HG03097 (cell line): Measurements from ENCODE around the gene ELF3.
"Not testable (repeated sequence)": the region's sequence is repeated elsewhere in the genome, so short reads cannot be mapped to it uniquely, and the experiment has no call there.

Experiments used
- ATAC-seq: cut with Tn5 transposase; IDR thresholded peaks from one replicate; pipeline ENCODE4 v1.9.1; 2021; ENCODE audit not compliant: unreplicated experiment, low FRiP score

The ELF3 gene

GRCh38 chr1:202034149-202034682 lies 23.8 kb downstream of the ELF3 start:
- ATAC-seq = no peak

DNA sequence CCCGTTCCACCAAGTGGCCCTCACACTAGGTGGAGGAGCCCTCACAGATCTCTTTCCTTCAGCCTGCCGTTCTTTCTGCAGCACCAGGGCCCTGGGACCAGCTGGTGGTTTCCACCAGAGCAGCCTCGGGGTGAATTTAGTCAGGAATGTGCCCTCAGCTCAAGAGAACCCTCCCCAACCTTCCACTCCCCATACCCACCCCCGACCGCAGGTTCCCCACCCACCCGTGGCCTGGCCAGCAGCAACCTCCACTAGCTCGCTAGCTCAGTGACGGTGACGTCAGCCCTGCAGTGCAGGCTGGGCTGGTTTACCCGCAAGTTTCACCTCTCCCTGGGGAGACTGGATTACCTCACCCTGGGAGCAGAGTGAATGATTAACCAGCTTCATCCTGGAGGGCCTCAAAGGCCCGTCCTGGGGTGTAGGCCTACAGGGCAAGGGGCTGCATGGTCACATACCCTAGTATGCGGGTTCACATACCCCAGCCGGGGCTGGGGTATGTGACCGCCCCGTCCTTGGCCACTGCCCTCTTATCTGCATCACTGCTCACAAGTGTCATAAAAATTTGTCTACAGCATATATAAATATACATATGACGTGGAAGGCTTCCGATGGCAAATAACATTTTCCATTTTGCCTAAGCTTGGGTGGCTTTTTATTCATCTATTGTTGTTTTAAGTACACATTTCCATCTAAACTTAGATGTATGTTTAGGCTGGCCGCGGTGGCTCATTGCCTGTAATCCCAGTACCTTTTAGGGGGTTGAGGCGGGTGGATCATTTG lies 24.5 kb downstream of the ELF3 start:
- ATAC-seq = no peak

DNA sequence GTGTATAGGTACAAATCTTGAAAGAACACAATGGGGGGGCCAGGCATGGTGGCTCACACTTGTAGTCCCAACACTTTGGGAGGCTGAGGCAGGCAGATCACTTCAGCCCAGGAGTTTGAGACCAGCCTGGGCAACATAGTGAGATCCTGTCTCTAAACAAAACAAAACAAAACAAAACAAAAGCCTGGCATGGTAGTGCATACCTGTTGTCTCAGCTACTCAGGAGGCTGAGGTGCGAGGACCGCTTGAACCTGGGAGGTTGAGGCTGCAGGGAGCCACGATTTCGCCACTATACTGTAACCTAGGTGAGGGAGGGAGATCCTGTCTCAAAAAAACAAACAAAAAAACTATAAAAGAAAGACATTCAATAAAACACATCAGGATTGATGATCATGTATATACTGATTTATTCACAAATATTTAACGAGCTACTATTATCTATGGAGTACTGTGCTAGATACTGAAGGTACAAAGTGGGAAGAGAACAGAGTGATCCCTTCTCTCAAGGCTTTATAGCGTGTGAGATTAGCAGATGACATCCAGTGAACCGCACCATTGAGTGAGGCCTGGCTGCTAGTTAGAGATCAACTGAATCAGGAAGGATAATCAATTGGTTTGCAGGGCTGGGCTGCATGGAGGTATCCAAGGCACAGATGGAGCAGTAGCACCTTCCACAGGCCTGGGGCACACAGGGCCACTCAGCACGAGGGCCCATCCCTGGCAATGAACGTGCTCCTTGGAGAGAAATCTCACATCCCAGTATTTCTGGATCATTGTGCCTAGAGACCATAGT lies 26.4 kb downstream of the ELF3 start:
- ATAC-seq = no peak

GRCh38 chr1:202037706-202038296 lies 27.4 kb downstream of the ELF3 start:
- ATAC-seq = no peak

DNA sequence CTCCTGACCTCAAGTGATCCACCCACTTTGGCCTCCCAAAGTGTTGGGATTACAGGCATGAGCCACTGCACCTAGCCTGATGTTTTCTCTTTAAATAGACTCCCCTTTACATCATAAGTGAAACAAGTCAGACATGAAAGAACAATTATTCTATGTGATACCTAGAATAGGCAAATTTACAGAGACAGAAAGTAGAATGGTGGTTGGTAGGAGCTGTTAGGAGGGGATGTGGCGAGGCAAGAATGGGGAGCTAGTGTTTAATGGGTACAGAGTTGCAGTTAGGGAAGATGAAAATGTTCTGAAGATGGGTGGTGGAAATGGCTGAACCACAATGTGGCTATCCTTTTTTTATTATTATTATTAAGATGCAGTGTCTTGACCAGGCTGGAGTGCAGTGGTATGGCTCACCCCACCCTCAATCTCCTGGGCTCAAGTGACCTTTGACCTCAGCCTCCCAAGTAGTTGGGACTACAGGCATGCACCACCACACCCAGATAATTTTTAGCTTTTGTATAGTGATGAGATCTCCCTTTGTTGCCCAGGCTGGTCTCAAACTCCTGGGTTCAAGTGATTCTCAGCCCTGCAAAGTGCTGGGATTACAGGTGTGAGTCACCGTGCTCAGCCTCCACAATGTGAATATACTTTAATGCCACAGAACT lies 28.4 kb downstream of the ELF3 start:
- no peak for ATAC-seq

DNA sequence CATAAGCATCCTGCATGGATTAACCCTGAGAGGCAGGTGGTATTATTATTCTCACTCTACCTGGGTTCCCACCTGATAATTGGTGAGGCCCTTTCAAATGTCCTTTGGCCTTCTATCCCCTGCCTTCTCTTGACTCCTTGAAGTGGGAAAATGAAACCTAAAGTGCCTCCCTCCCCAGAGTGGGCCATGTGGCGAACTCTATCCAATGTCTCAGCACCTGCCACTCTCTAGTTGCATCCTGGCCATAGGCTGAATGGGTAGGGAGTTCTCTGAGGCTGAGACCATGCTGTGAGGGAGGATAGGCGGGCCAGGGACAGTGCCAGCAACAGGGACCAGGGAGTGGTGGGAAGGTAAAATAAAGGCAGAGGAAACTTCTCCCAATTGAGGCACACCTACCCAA lies 35.3 kb downstream of the ELF3 start:
- no peak for ATAC-seq

- no peak for ATAC-seq
These were observed 35.8 kb downstream of the ELF3 start for GRCh38 chr1:202046227-202046626.

DNA sequence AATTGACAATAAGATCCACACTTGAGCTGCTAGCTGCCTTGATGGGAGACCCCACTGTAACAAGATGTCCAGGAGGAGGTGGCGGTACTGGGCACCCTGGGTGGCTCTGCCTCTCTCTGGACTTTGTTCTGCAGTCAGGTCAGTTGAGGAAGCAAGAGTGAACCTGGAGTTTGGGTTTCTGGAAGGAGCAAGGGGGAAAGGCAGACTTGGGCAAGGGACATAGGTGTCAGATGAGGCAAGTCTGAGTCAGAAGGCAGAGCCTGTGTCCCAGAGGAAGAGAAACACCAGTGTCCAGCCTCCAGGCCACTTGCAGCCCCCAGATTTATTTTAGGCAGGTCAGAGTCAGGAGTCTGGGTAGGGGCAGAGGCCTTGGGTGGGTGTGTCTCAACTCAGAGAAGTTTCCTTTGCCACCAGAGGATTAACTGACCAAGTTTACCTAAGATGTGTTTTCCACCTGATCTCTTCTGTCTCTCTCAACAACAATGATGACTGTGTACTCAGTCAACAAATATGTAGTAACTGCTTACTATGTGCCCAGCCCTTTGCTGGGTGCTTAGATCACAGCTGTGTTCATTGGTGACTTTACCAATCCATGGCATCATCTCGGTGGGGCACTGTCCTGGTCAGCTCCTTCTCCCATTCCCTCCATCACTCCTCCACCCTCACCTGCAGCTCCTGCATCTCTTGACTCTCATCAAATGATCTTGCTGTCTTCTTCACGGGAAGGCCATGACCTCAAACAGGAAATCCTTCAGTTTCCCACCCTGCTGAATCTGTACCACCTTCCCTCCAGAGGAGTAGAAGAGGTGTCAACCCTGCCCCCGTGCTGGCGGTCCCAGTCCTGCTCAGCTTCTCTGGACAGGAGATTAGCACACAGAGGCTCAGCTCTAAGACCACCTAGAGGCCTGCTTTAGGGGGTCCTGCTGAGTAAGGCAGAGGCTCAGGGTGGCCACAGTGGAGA lies 36.6 kb downstream of the ELF3 start:
- no peak for ATAC-seq

DNA sequence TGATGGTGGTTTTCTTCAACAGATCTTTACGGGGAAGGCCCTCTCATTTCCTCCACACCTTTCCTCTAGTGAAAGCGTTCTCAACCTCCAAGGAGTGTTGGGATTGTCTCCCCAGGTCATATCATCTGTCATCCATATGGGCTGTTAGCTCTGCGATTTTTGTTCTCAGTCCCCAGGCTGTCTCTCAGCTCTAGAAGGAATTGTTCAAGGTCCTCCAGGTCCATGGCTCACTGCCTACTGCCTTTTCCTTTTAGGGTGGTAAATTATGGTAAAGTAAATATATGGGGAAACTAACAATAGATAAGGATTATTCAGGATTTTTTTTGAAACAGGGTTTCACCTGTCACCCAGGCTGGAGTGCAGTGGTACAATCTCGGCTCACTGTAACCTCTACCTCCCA lies 37.6 kb downstream of the ELF3 start:
- no peak for ATAC-seq

DNA sequence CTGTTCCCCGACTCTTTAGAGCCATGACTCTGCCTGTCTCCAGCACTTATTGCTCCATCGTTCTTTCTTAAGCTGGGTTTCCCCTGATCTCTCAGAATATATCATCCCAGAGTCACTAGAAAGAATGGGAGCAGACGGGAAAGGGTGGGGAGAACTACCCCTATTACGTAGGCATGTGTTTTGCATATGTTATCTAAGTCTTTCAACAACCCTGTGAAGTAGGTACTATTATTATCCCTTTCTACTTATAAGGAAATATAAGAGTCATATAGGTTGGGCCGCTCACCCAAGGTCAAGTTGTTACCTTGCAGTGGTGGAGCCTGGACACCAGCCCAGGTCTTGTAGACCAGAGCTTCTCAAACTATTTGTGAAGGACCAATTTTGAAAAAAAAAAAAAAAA lies 38.7 kb downstream of the ELF3 start:
- ATAC-seq = no peak

DNA sequence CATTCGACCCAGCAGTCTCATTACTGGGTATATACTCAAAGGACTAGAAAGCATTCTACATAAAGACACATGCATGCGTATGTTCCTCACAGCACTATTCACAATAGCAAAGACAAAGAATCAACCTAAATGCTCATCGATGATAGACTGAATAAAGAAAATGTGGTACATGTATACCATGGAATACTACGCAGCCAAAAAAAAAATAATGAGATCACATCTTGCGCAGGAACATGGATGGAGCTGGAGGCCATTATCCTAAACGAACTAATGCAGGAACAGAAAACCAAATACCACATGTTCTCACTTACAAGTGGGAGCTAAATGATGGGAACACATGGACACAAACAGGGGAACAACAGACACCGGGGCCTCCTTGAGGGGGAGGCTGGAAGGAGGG lies 43.7 kb downstream of the ELF3 start:
- ATAC-seq = no peak

- ATAC-seq = not testable (repeated sequence)
These were observed 44.3 kb downstream of the ELF3 start for GRCh38 chr1:202054673-202055072.

GRCh38 chr1:202056644-202057334 lies 46.4 kb downstream of the ELF3 start:
- ATAC-seq = no peak

- ATAC-seq = not testable (repeated sequence)
These were observed 46.9 kb downstream of the ELF3 start for GRCh38 chr1:202057335-202057704.

DNA sequence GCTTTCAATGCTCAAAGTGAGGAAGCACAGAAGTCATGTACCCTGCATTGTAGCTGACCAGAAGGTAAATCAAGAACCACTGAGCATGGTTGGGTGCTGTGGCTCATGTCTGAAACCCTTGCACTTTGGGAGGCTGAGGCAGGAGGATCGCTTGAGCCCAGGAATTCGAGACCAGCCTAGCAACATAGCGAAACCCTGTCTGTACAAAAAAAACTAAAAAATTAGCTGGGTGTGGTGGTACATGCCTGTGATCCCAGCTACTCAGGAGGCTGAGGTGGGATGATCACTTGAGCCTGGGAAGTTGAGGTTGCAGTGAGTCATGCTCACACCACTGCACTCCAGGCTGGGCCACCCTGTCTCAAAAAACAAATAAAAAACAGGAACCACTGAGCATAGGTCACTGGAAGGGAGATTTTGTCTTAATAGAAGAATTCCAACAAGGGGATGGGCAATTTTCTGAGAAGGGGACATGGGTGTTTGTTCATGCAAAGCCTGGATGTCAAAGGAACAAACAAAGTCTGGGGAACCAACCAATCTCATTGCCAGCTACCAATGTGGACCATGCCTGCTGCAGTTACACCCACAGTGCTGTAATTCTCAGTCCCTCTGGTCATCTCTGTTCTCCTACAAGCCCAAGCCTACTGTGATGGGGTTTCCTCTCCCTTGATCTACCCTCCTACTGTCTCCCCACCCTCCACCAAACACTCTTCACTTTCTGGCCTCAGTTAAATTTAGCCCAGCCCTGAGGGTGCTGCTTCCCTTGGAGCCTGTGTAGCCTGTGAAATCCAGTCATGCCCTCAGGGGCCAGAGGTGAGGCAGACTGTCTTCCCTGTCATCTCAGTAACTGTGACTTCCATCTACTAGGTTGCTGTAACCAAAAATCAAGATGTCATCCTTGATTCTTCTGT lies 47.9 kb downstream of the ELF3 start:
- ATAC-seq = no peak

- ATAC-seq = no peak
These were observed 50.7 kb downstream of the ELF3 start for GRCh38 chr1:202061055-202061454.

- not testable (repeated sequence) for ATAC-seq
These were observed 51.4 kb downstream of the ELF3 start for GRCh38 chr1:202061787-202062186.

DNA sequence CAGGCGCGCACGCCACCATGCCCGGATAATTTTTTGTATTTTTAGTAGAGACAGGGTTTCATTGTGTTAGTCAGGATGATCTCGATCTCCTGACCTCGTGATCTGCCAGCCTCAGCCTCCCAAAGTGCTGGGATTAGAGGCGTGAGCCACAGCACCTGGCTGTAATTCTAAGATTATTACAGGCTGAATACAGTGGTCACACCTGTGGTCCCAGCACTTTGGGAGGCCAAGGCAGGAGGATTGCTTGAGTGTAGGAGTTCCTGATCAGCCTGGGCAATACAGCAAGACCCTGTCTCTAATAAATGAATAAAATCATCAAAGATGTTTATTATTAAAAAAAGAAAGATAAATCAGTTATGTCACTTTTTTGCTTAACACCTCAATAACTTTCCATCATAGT lies 52.2 kb downstream of the ELF3 start:
- ATAC-seq = not testable (repeated sequence)
